Activated T-cell treated with anti-CD3 and anti-CD28 coated beads, Interleukin-2, amount 50 U/mL, for 4 hours (primary cell): Measurements from ENCODE around the gene CAB39. TPM values are rescaled to one million over a fixed set of nuclear protein-coding genes. Genes with fewer than 3 reads are reported as not detected.

ENCODE experiments used
- ATAC-seq, 2 donors: fragments of 200-7000 bp; cut with Tn5 transposase; one replicate each; pipeline ENCODE4 v1.10.0; 2021
- DNase-seq: peaks from one replicate; pipeline ENCODE4 v3.0.0-alpha.2; 2020
- H3K27me3 Mint-ChIP-seq: one replicate; pipeline ENCODE4 v1.8.0; 2021; ENCODE audit warnings: low read depth, mixed read lengths
- H3K36me3 Mint-ChIP-seq: one replicate; pipeline ENCODE4 v1.8.0; 2022; ENCODE audit warnings: mixed read lengths; ENCODE audit not compliant: insufficient read depth
- H3K4me1 Mint-ChIP-seq: one replicate; pipeline ENCODE4 v1.8.0; 2021; ENCODE audit warnings: low read depth, mixed read lengths
- H3K4me3 Mint-ChIP-seq: one replicate; pipeline ENCODE4 v1.8.0; 2021; ENCODE audit warnings: mild to moderate bottlenecking, moderate library complexity, mixed read lengths
- H3K9me3 Mint-ChIP-seq: one replicate; pipeline ENCODE4 v1.8.0; 2021; ENCODE audit warnings: mixed read lengths
- total RNA-seq, 3 donors: library from RNA; stranded (reverse); gene quantifications; one replicate each; pipeline ENCODE4 v1.2.1, GENCODE V29; 2021

The CAB39 gene
- total RNA-seq, 3 donors from 2014 or later: 125 to 133 (median 128) TPM

GRCh38 chr2:230676546-230676945, 36.1 kb upstream of the CAB39 start:
- no peak overlapping the region for H3K4me3 Mint-ChIP-seq
- ATAC-seq (no peak), DNase-seq (no peak)
- H3K36me3 Mint-ChIP-seq: no peaks in the 10 kb centered on the region
- H3K27me3 Mint-ChIP-seq: no peaks in the 10 kb centered on the region
- H3K4me1 Mint-ChIP-seq: peaks cover 29% of the 10 kb centered on the region
- H3K9me3 Mint-ChIP-seq: no peaks in the 10 kb centered on the region

- ATAC-seq: no peak
- no peak overlapping the region for H3K4me3 Mint-ChIP-seq
- no peaks in the 10 kb centered on the region for H3K36me3 Mint-ChIP-seq
- H3K27me3 Mint-ChIP-seq: no peaks in the 10 kb centered on the region
- peaks cover 28% of the 10 kb centered on the region for H3K4me1 Mint-ChIP-seq
- H3K9me3 Mint-ChIP-seq: no peaks in the 10 kb centered on the region
- no peak for DNase-seq
Measured at GRCh38 chr2:230677201-230677946, 35.3 kb upstream of the CAB39 start.

- Mint-ChIP-seq H3K4me3 (no peak overlapping the region), H3K9me3 (no peaks in the 10 kb centered on the region), H3K4me1 (peaks cover 28% of the 10 kb centered on the region), H3K36me3 (no peaks in the 10 kb centered on the region), H3K27me3 (no peaks in the 10 kb centered on the region)
- DNase-seq: no peak
- no peak for ATAC-seq
Measured at GRCh38 chr2:230678018-230678417, 34.6 kb upstream of the CAB39 start.

GRCh38 chr2:230678451-230678850, 34.2 kb upstream of the CAB39 start:
- Mint-ChIP-seq H3K4me1 (peaks cover 28% of the 10 kb centered on the region), H3K36me3 (no peaks in the 10 kb centered on the region), H3K27me3 (no peaks in the 10 kb centered on the region), H3K9me3 (no peaks in the 10 kb centered on the region), H3K4me3 (no peak overlapping the region)
- DNase-seq: no peak
- ATAC-seq: no peak

- DNase-seq: no peak
- no peaks in the 10 kb centered on the region for H3K27me3 Mint-ChIP-seq
Measured at GRCh38 chr2:230680463-230681170, 32.0 kb upstream of the CAB39 start.

GRCh38 chr2:230681171-230681545, 31.5 kb upstream of the CAB39 start:
- Mint-ChIP-seq H3K4me1 (peaks cover 25% of the 10 kb centered on the region), H3K27me3 (no peaks in the 10 kb centered on the region), H3K36me3 (no peaks in the 10 kb centered on the region), H3K4me3 (no peak overlapping the region), H3K9me3 (no peaks in the 10 kb centered on the region)
- ATAC-seq: no peak
- DNase-seq: no peak

More at GRCh38 chr2:230680463-230681170, 32.0 kb upstream of the CAB39 start:
- Mint-ChIP-seq H3K36me3 (no peaks in the 10 kb centered on the region), H3K4me1 (peaks cover 28% of the 10 kb centered on the region), H3K9me3 (no peaks in the 10 kb centered on the region), H3K4me3 (no peak overlapping the region)
- ATAC-seq: peak; percentile 70 to 78

GRCh38 chr2:230682546-230682945, 30.1 kb upstream of the CAB39 start:
- ATAC-seq: no peak
- Mint-ChIP-seq H3K9me3 (no peaks in the 10 kb centered on the region), H3K36me3 (no peaks in the 10 kb centered on the region), H3K27me3 (no peaks in the 10 kb centered on the region), H3K4me1 (peaks cover 22% of the 10 kb centered on the region), H3K4me3 (no peak overlapping the region)
- DNase-seq: no peak

GRCh38 chr2:230684270-230685168, 28.1 kb upstream of the CAB39 start:
- no peak overlapping the region for H3K4me3 Mint-ChIP-seq
- ATAC-seq (no peak), DNase-seq (no peak)
- H3K4me1 Mint-ChIP-seq: peaks cover 9% of the 10 kb centered on the region
- H3K9me3 Mint-ChIP-seq: no peaks in the 10 kb centered on the region
- H3K27me3 Mint-ChIP-seq: no peaks in the 10 kb centered on the region
- no peaks in the 10 kb centered on the region for H3K36me3 Mint-ChIP-seq

GRCh38 chr2:230685178-230685577, 27.5 kb upstream of the CAB39 start:
- H3K9me3 Mint-ChIP-seq: no peaks in the 10 kb centered on the region
- ATAC-seq (no peak), DNase-seq (no peak)
- peaks cover 9% of the 10 kb centered on the region for H3K4me1 Mint-ChIP-seq
- H3K36me3 Mint-ChIP-seq: no peaks in the 10 kb centered on the region
- H3K4me3 Mint-ChIP-seq: no peak overlapping the region
- no peaks in the 10 kb centered on the region for H3K27me3 Mint-ChIP-seq

GRCh38 chr2:230687498-230687897, 25.1 kb upstream of the CAB39 start:
- Mint-ChIP-seq H3K36me3 (no peaks in the 10 kb centered on the region), H3K4me1 (no peaks in the 10 kb centered on the region), H3K27me3 (no peaks in the 10 kb centered on the region), H3K4me3 (no peak overlapping the region), H3K9me3 (no peaks in the 10 kb centered on the region)
- DNase-seq (no peak), ATAC-seq (no peak)

- no peak for ATAC-seq
- H3K9me3 Mint-ChIP-seq: no peaks in the 10 kb centered on the region
- H3K4me1 Mint-ChIP-seq: no peaks in the 10 kb centered on the region
- no peaks in the 10 kb centered on the region for H3K36me3 Mint-ChIP-seq
- no peaks in the 10 kb centered on the region for H3K27me3 Mint-ChIP-seq
- DNase-seq: no peak
- H3K4me3 Mint-ChIP-seq: no peak overlapping the region
Measured at GRCh38 chr2:230688490-230688889, 24.2 kb upstream of the CAB39 start.

GRCh38 chr2:230690439-230690838, 22.2 kb upstream of the CAB39 start:
- Mint-ChIP-seq H3K36me3 (no peaks in the 10 kb centered on the region), H3K9me3 (no peaks in the 10 kb centered on the region), H3K4me1 (peaks cover 6% of the 10 kb centered on the region), H3K27me3 (no peaks in the 10 kb centered on the region), H3K4me3 (no peak overlapping the region)
- ATAC-seq (no peak), DNase-seq (no peak)

- Mint-ChIP-seq H3K27me3 (no peaks in the 10 kb centered on the region), H3K4me3 (no peak overlapping the region), H3K36me3 (no peaks in the 10 kb centered on the region), H3K9me3 (no peaks in the 10 kb centered on the region), H3K4me1 (peaks cover 6% of the 10 kb centered on the region)
- no peak for ATAC-seq
- DNase-seq: no peak
Measured at GRCh38 chr2:230691005-230691647, 21.5 kb upstream of the CAB39 start.

GRCh38 chr2:230692760-230693159, 19.9 kb upstream of the CAB39 start:
- no peaks in the 10 kb centered on the region for H3K27me3 Mint-ChIP-seq
- no peak for DNase-seq
- H3K36me3 Mint-ChIP-seq: no peaks in the 10 kb centered on the region
- no peak overlapping the region for H3K4me3 Mint-ChIP-seq
- H3K9me3 Mint-ChIP-seq: no peaks in the 10 kb centered on the region
- ATAC-seq: no peak
- peaks cover 9% of the 10 kb centered on the region for H3K4me1 Mint-ChIP-seq
